Mesendoderm (in vitro differentiated cells): Measurements from ENCODE around the gene OR10H5.
"Not testable (repeated sequence)": the region's sequence is repeated elsewhere in the genome, so short reads cannot be mapped to it uniquely, and the experiment has no call there.

Experiments
- DNase-seq: peaks from one replicate; pipeline ENCODE4 v3.0.0; 2013
- H2AK5ac ChIP-seq: 2 replicates; pipeline ENCODE4 v1.6.1; 2013; ENCODE audit warnings: low read length, inconsistent platforms
- H2BK120ac ChIP-seq: 2 replicates; pipeline ENCODE4 v1.6.1; 2013; ENCODE audit warnings: low read depth, mild to moderate bottlenecking, low read length, moderate library complexity, mixed read lengths
- H2BK15ac ChIP-seq: replicated peaks from 2 replicates; pipeline ENCODE4 v1.6.1; 2013; ENCODE audit warnings: low read depth, mild to moderate bottlenecking, moderate library complexity
- H2BK5ac ChIP-seq: 2 replicates; pipeline ENCODE4 v1.6.1; 2013; ENCODE audit warnings: low read length, inconsistent platforms
- H3K18ac ChIP-seq: 2 replicates; pipeline ENCODE4 v1.6.1; 2013; ENCODE audit warnings: mild to moderate bottlenecking, low read length, mixed read lengths
- H3K23ac ChIP-seq: one replicate; pipeline ENCODE4 v1.6.1; 2013; ENCODE audit warnings: low read length
- H3K27ac ChIP-seq: 2 replicates; pipeline ENCODE4 v1.5.1; 2013; ENCODE audit warnings: low read depth, mild to moderate bottlenecking, inconsistent platforms, low read length, moderate library complexity
- H3K27me3 ChIP-seq: 2 replicates; pipeline ENCODE4 v1.6.1; 2013; ENCODE audit warnings: low read length, control low read depth, mild to moderate bottlenecking, inconsistent platforms; ENCODE audit not compliant: insufficient read depth, poor library complexity
- H3K36me3 ChIP-seq: 2 replicates; pipeline ENCODE4 v1.6.1; 2013; ENCODE audit warnings: low read length, inconsistent platforms; ENCODE audit not compliant: control insufficient read depth, insufficient read depth
- H3K4ac ChIP-seq: one replicate; pipeline ENCODE4 v1.6.1; 2013; ENCODE audit warnings: low read depth, mild to moderate bottlenecking, low read length, moderate library complexity
- H3K4me1 ChIP-seq: 2 replicates; pipeline ENCODE4 v1.6.1; 2013; ENCODE audit warnings: low read depth, low read length, inconsistent platforms; ENCODE audit not compliant: control insufficient read depth
- H3K4me2 ChIP-seq: 2 replicates; pipeline ENCODE4 v1.6.1; 2013; ENCODE audit warnings: low read length
- H3K4me3 ChIP-seq: 2 replicates; pipeline ENCODE4 v1.5.1; 2013; ENCODE audit warnings: mild to moderate bottlenecking, low read length
- H3K56ac ChIP-seq: one replicate; pipeline ENCODE4 v1.6.1; 2013; ENCODE audit warnings: low read length
- H3K79me1 ChIP-seq: 2 replicates; pipeline ENCODE4 v1.6.1; 2013; ENCODE audit warnings: low read length, inconsistent platforms
- H3K79me2 ChIP-seq: 2 replicates; pipeline ENCODE4 v1.6.1; 2013; ENCODE audit warnings: mild to moderate bottlenecking, low read length; ENCODE audit not compliant: control insufficient read depth, insufficient read depth
- H3K9ac ChIP-seq: 2 replicates; pipeline ENCODE4 v1.6.1; 2013; ENCODE audit warnings: low read length, inconsistent platforms
- H4K5ac ChIP-seq: one replicate; pipeline ENCODE4 v1.6.1; 2013; ENCODE audit warnings: low read length
- H4K8ac ChIP-seq: one replicate; pipeline ENCODE4 v1.6.1; 2013; ENCODE audit warnings: low read depth, mild to moderate bottlenecking, control low read depth, low read length, moderate library complexity
- WGBS: extraction: QIAGEN DNeasy Blood & Tissue Kit; methylation state at CpG from one replicate; pipeline ENCODE4 v1.1.7; 2013; ENCODE audit warnings: low lambda C conversion rate, missing lambda C conversion rate; ENCODE audit not compliant: insufficient coverage; ENCODE audit errors: extremely low coverage; 5-methylcytosine and 5-hydroxymethylcytosine counted together

Gene OR10H5

DNA sequence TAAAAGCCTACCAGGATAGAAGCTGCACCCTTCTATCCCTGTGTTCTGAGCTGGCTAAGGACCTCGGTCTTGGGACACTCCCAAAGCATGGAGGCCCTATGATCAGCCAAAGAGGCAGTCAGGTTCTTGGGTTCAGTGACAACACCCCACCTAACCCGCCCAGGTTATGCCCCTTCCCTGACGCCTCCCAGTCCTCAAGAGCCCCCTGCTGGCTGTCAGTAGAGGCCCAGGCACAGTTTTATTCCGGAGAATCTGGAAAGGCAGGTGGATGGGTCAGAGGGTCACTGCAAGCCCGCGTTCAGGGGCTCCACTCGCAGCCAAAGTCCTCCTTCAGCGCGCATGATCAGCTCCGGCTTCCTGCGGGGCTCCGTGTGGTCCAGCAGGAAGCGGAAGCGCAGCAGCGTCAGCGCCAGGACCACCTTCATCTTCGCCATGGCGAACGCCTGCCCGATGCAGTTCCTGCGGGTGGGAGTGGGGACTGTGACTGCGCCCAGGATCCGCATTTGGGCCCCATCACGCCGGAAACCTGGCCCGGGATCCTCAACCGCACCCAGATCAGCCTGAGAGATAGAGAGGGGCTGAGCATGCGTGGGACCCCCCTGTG lies 27.4 kb upstream of the OR10H5 start:
- Histone ChIP-seq H2AK5ac (no peak overlapping the region), H3K36me3 (no peaks in the 10 kb centered on the region), H3K4me2 (no peak overlapping the region), H2BK5ac (no peak overlapping the region), H3K4me3 (no peak overlapping the region), H3K23ac (no peak overlapping the region), H3K56ac (no peak overlapping the region), H4K5ac (no peak overlapping the region), H2BK120ac (no peak overlapping the region), H3K79me2 (no peaks in the 10 kb centered on the region), H3K27ac (no peak overlapping the region), H2BK15ac (no peak overlapping the region), H3K9ac (no peak overlapping the region), H3K18ac (no peak overlapping the region), H3K4ac (no peak overlapping the region), H3K27me3 (no peaks in the 10 kb centered on the region), H3K4me1 (no peaks in the 10 kb centered on the region), H4K8ac (no peak overlapping the region), H3K79me1 (no peaks in the 10 kb centered on the region)
- DNase-seq, result no peak
- no CpG with 5 or more reads among the region's 28 CpGs for WGBS

DNA sequence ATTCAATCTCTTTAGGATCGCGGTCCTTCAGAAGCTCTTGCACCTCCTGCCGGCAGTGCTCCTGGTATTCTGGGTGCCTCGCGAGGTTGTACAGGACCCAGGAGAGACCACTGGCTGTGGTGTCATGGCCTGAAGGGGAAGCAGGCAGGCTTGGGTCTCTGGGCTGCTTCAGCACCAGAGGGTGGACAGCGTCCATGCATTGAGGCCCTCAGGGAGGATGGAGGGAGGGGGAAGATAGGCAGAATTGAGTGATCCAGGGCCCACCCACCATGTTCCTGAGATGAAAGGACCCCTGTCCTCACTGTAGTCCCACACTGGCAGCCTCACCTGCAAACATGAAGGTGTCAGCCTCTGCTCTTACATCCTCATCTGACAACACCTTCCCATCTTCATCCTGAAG lies 17.9 kb upstream of the OR10H5 start:
- no peaks in the 10 kb centered on the region for H3K36me3 ChIP-seq
- H2BK5ac ChIP-seq, result no peak overlapping the region
- H3K18ac ChIP-seq, result no peak overlapping the region
- no peak for DNase-seq
- no peak overlapping the region for H2BK15ac ChIP-seq
- H3K4ac ChIP-seq, result no peak overlapping the region
- no peak overlapping the region for H2BK120ac ChIP-seq
- no peak overlapping the region for H3K56ac ChIP-seq
- H2AK5ac ChIP-seq, result no peak overlapping the region
- no peak overlapping the region for H3K4me2 ChIP-seq
- no peaks in the 10 kb centered on the region for H3K4me1 ChIP-seq
- H3K4me3 ChIP-seq, result no peak overlapping the region
- H4K8ac ChIP-seq, result no peak overlapping the region
- H4K5ac ChIP-seq, result no peak overlapping the region
- no peaks in the 10 kb centered on the region for H3K27me3 ChIP-seq
- no peak overlapping the region for H3K9ac ChIP-seq
- no CpG with 5 or more reads among the region's 6 CpGs for WGBS
- H3K23ac ChIP-seq, result no peak overlapping the region
- no peaks in the 10 kb centered on the region for H3K79me1 ChIP-seq
- no peak overlapping the region for H3K27ac ChIP-seq
- no peaks in the 10 kb centered on the region for H3K79me2 ChIP-seq

GRCh38 chr19:15774159-15774558 lies 13.3 kb upstream of the OR10H5 start:
- DNase-seq, H3K4me3 ChIP-seq: not testable (repeated sequence)

GRCh38 chr19:15775249-15775648 lies 12.2 kb upstream of the OR10H5 start:
- no CpG with 5 or more reads among the region's 2 CpGs for WGBS
- no peak for DNase-seq
- H3K4ac ChIP-seq, result no peak overlapping the region
- H3K27ac ChIP-seq, result no peak overlapping the region
- no peak overlapping the region for H3K18ac ChIP-seq
- no peak overlapping the region for H3K4me2 ChIP-seq
- H4K5ac ChIP-seq, result no peak overlapping the region
- H3K23ac ChIP-seq, result no peak overlapping the region
- H3K9ac ChIP-seq, result no peak overlapping the region
- H2BK120ac ChIP-seq, result no peak overlapping the region
- H2BK5ac ChIP-seq, result no peak overlapping the region
- H3K4me3 ChIP-seq, result no peak overlapping the region
- no peak overlapping the region for H2AK5ac ChIP-seq
- H3K27me3 ChIP-seq, result no peaks in the 10 kb centered on the region
- no peaks in the 10 kb centered on the region for H3K36me3 ChIP-seq
- no peak overlapping the region for H3K56ac ChIP-seq
- H4K8ac ChIP-seq, result no peak overlapping the region
- no peaks in the 10 kb centered on the region for H3K79me2 ChIP-seq
- H2BK15ac ChIP-seq, result no peak overlapping the region
- no peaks in the 10 kb centered on the region for H3K79me1 ChIP-seq
- no peaks in the 10 kb centered on the region for H3K4me1 ChIP-seq

More at GRCh38 chr19:15774159-15774558, 13.3 kb upstream of the OR10H5 start:
- H3K27me3 ChIP-seq, H3K4me2 ChIP-seq, H4K8ac ChIP-seq, H3K79me2 ChIP-seq, H3K18ac ChIP-seq, H3K9ac ChIP-seq, H3K23ac ChIP-seq, H2BK15ac ChIP-seq, H3K36me3 ChIP-seq, H2AK5ac ChIP-seq, H3K79me1 ChIP-seq, H2BK120ac ChIP-seq, H3K4ac ChIP-seq, H2BK5ac ChIP-seq, H3K56ac ChIP-seq, H3K4me1 ChIP-seq, H3K27ac ChIP-seq, H4K5ac ChIP-seq: not testable (repeated sequence)
- no CpG with 5 or more reads among the region's 3 CpGs for WGBS

DNA sequence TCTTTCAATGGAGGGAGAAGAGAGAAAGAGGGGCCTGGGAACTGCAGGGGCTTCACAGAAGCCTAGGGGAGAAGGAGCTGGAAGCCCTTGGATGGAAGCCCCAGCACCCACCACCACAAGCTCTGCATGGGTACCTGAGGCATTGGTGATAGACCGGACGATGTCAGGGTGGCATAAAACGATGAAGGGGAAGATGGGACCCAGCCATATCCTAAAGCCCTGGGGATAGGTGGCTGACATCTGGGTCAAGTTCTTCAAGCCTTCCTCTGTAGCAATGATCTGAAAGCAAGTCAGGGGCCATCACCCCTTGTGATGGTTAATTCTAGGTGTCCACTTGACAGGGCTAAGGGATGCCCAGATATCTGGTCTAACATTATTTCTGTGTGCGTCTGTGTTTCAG lies 11.2 kb upstream of the OR10H5 start:
- Histone ChIP-seq H3K23ac (no peak overlapping the region), H4K5ac (no peak overlapping the region), H3K36me3 (no peaks in the 10 kb centered on the region), H3K4me2 (no peak overlapping the region), H3K4ac (no peak overlapping the region), H3K18ac (no peak overlapping the region), H4K8ac (no peak overlapping the region), H3K79me1 (no peaks in the 10 kb centered on the region), H3K4me1 (no peaks in the 10 kb centered on the region), H3K4me3 (no peak overlapping the region), H3K27ac (no peak overlapping the region), H2BK120ac (no peak overlapping the region), H2BK15ac (no peak overlapping the region), H3K9ac (no peak overlapping the region), H3K27me3 (no peaks in the 10 kb centered on the region), H3K79me2 (no peaks in the 10 kb centered on the region), H2AK5ac (no peak overlapping the region), H3K56ac (no peak overlapping the region), H2BK5ac (no peak overlapping the region)
- DNase-seq, result no peak
- no CpG with 5 or more reads among the region's 4 CpGs for WGBS
